HG03575 (cell line): Measurements from ENCODE around the gene RGMA.
"Not testable (repeated sequence)": the region's sequence is repeated elsewhere in the genome, so short reads cannot be mapped to it uniquely, and the experiment has no call there.

ENCODE experiments used
- ATAC-seq: cut with Tn5 transposase; IDR thresholded peaks from one replicate; pipeline ENCODE4 v1.9.1; 2021; ENCODE audit not compliant: unreplicated experiment, insufficient number of reproducible peaks, low FRiP score; ENCODE audit errors: extremely low read depth

The RGMA gene

GRCh38 chr15:93070551-93071296, 18.3 kb downstream of the RGMA start:
- ATAC-seq = no peak

- no peak for ATAC-seq
Observed at GRCh38 chr15:93070132-93070531, 18.9 kb downstream of the RGMA start.

- no peak for ATAC-seq
Observed at GRCh38 chr15:93068581-93069199, 20.3 kb downstream of the RGMA start.

GRCh38 chr15:93067649-93068085, 21.3 kb downstream of the RGMA start:
- ATAC-seq = no peak

GRCh38 chr15:93066834-93067648, 22.0 kb downstream of the RGMA start:
- no peak for ATAC-seq

- no peak for ATAC-seq
Observed at GRCh38 chr15:93066224-93066681, 22.8 kb downstream of the RGMA start.

GRCh38 chr15:93065641-93066045, 23.4 kb downstream of the RGMA start:
- no peak for ATAC-seq

GRCh38 chr15:93063796-93064690, 25.0 kb downstream of the RGMA start:
- no peak for ATAC-seq

- no peak for ATAC-seq
Observed at GRCh38 chr15:93063262-93063671, 25.7 kb downstream of the RGMA start.

GRCh38 chr15:93062628-93063261, 26.3 kb downstream of the RGMA start:
- not testable (repeated sequence) for ATAC-seq

- no peak for ATAC-seq
Observed at GRCh38 chr15:93060336-93061248, 28.4 kb downstream of the RGMA start.

- no peak for ATAC-seq
Observed at GRCh38 chr15:93059442-93059841, 29.6 kb downstream of the RGMA start.

GRCh38 chr15:93058904-93059427, 30.0 kb downstream of the RGMA start:
- ATAC-seq = no peak

GRCh38 chr15:93058128-93058527, 30.9 kb downstream of the RGMA start:
- no peak for ATAC-seq

GRCh38 chr15:93057618-93058017, 31.4 kb downstream of the RGMA start:
- ATAC-seq = no peak

GRCh38 chr15:93056836-93057235, 32.2 kb downstream of the RGMA start:
- ATAC-seq = no peak

- no peak for ATAC-seq
Observed at GRCh38 chr15:93055211-93055610, 33.8 kb downstream of the RGMA start.
